H1 (cell line): ENCODE measurements around the gene RNU7-1. TPM values are rescaled to one million over a fixed set of nuclear protein-coding genes. Genes with fewer than 3 reads are reported as not detected.

Experiments
- CTCF ChIA-PET: fragments of 300-600 bp; sonication (Branson Sonifier 250); formaldehyde crosslinking; loops from one replicate; lab custom pipeline; 2021; ENCODE audit not compliant: partially characterized antibody; lab: Charles Lee
- POLR2A ChIA-PET: fragments of 300-600 bp; sonication (Branson Sonifier 250); formaldehyde crosslinking; loops from one replicate; lab custom pipeline; 2021; ENCODE audit warnings: inconsistent platforms; ENCODE audit not compliant: partially characterized antibody; lab: Charles Lee
- DNase-seq, 2 experiments: peaks; one replicate each; pipeline versions ENCODE4 v3.0.0 to v3.0.0-alpha.2; 2010 to 2022; ENCODE audit warnings: low spot score in 2 of 2, low read depth in 1 of 2, mixed read lengths in 1 of 2
- FAIRE-seq: peaks from 2 replicates; lab custom pipeline; 2011; peaks lifted over from hg19 to GRCh38; lab: Jason Lieb, UNC
- H2AFZ ChIP-seq: 2 replicates; pipeline ENCODE4 v1.8.1; 2012; ENCODE audit warnings: low read length, inconsistent platforms
- H2AK5ac ChIP-seq: 2 replicates; pipeline ENCODE4 v1.6.1; 2013; ENCODE audit warnings: low read depth, low read length
- H2BK120ac ChIP-seq: replicated peaks from 2 replicates; pipeline ENCODE3; 2013; ENCODE audit warnings: low read depth, low read length, inconsistent platforms
- H2BK12ac ChIP-seq: 2 replicates; pipeline ENCODE4 v1.6.1; 2013; ENCODE audit warnings: low read depth, low read length
- H2BK15ac ChIP-seq: 2 replicates; pipeline ENCODE4 v1.6.1; 2013; ENCODE audit warnings: low read length
- H2BK20ac ChIP-seq: 2 replicates; pipeline ENCODE4 v1.6.1; 2013; ENCODE audit warnings: low read length
- H2BK5ac ChIP-seq: 2 replicates; pipeline ENCODE4 v1.6.1; 2013; ENCODE audit warnings: low read depth, low read length
- H3K14ac ChIP-seq: 2 replicates; pipeline ENCODE4 v1.6.1; 2013; ENCODE audit warnings: inconsistent platforms; ENCODE audit not compliant: insufficient read length
- H3K18ac ChIP-seq: 2 replicates; pipeline ENCODE4 v1.6.1; 2013; ENCODE audit warnings: low read length; ENCODE audit errors: extremely low read depth
- H3K23ac ChIP-seq: 2 replicates; pipeline ENCODE4 v1.6.1; 2013; ENCODE audit warnings: inconsistent platforms; ENCODE audit not compliant: insufficient read length
- H3K23me2 ChIP-seq: 2 replicates; pipeline ENCODE4 v1.6.1; 2013; ENCODE audit warnings: low read depth, low read length
- H3K27ac ChIP-seq: 2 replicates; pipeline ENCODE4 v1.6.1; 2011; ENCODE audit warnings: low read depth, low read length, inconsistent platforms
- H3K27me3 ChIP-seq, 4 experiments: replicated peaks in 1 of 4; 1 replicate in 1 of 4; 2 replicates in 3 of 4; pipeline versions ENCODE4 v1.6.1 to v1.8.1; 2011 to 2013; ENCODE audit warnings: low read length in 3 of 4, mild to moderate bottlenecking in 3 of 4, inconsistent platforms in 2 of 4, mixed read lengths in 2 of 4, moderate library complexity in 1 of 4; ENCODE audit not compliant: control insufficient read depth in 3 of 4, insufficient read depth in 3 of 4; ENCODE audit errors: extremely low read depth in 1 of 4
- H3K36me3 ChIP-seq, 4 experiments: 2 replicates each; pipeline versions ENCODE4 v1.6.1 to v1.8.1; 2011 to 2013; ENCODE audit warnings: mild to moderate bottlenecking in 4 of 4, low read length in 3 of 4, moderate library complexity in 2 of 4, control low read depth in 1 of 4, inconsistent platforms in 1 of 4; ENCODE audit not compliant: insufficient read depth in 4 of 4, control insufficient read depth in 2 of 4
- H3K4ac ChIP-seq: replicated peaks from 2 replicates; pipeline ENCODE3; 2013; ENCODE audit warnings: low read length, low read depth, mixed read lengths, inconsistent platforms; ENCODE audit not compliant: insufficient read length
- H3K4me1 ChIP-seq, 4 experiments: replicated peaks in 1 of 4; 1 replicate in 1 of 4; 2 replicates in 3 of 4; pipeline versions ENCODE4 v1.6.1 to v1.8.1; 2011 to 2013; ENCODE audit warnings: low read length in 3 of 4, inconsistent platforms in 2 of 4, mixed read lengths in 1 of 4; ENCODE audit not compliant: insufficient read depth in 4 of 4, control insufficient read depth in 3 of 4
- H3K4me2 ChIP-seq, 2 experiments: 2 replicates each; pipeline versions ENCODE4 v1.6.1 to v1.8.1; 2011 to 2013; ENCODE audit warnings: low read depth in 2 of 2, low read length in 2 of 2, control low read depth in 1 of 2, inconsistent platforms in 1 of 2, mild to moderate bottlenecking in 1 of 2; ENCODE audit not compliant: insufficient read depth in 1 of 2
- H3K4me3 ChIP-seq, 4 experiments: fragments of 200-600, 300-600 bp in 1 of 4; sonication (generic), shearing (Covaris generic), sonication (Bioruptor Twin) in 1 of 4; 2 replicates each; pipeline versions ENCODE4 v1.5.1 to v1.8.1; 2011 to 2016; ENCODE audit warnings: low read length in 4 of 4, low read depth in 3 of 4, control low read depth in 2 of 4, inconsistent platforms in 2 of 4, mild to moderate bottlenecking in 2 of 4, mixed read lengths in 1 of 4, moderate library complexity in 1 of 4; ENCODE audit not compliant: insufficient read depth in 2 of 4; ENCODE audit errors: extremely low read depth in 1 of 4
- H3K56ac ChIP-seq: replicated peaks from 2 replicates; pipeline ENCODE3; 2013; ENCODE audit warnings: low read depth, mild to moderate bottlenecking, mixed read lengths, low read length, inconsistent platforms; ENCODE audit not compliant: insufficient read length
- H3K79me1 ChIP-seq: 2 replicates; pipeline ENCODE4 v1.6.1; 2013; ENCODE audit warnings: low read depth, low read length, control low read depth
- H3K79me2 ChIP-seq, 2 experiments: 2 replicates each; pipeline versions ENCODE4 v1.6.1 to v1.8.1; 2012 to 2013; ENCODE audit warnings: low read length in 2 of 2, mild to moderate bottlenecking in 2 of 2, inconsistent platforms in 1 of 2; ENCODE audit not compliant: insufficient read depth in 2 of 2, control insufficient read depth in 1 of 2
- H3K9ac ChIP-seq, 4 experiments: replicated peaks in 1 of 4; 1 replicate in 1 of 4; 2 replicates in 3 of 4; pipeline versions ENCODE4 v1.6.1 to v1.8.1; 2011 to 2013; ENCODE audit warnings: low read depth in 3 of 4, low read length in 3 of 4, control low read depth in 2 of 4, mild to moderate bottlenecking in 2 of 4, moderate library complexity in 2 of 4, inconsistent platforms in 1 of 4; ENCODE audit errors: extremely low read depth in 1 of 4
- H3K9me3 ChIP-seq, 2 experiments: 2 replicates each; pipeline versions ENCODE4 v1.6.1 to v1.8.1; 2012 to 2013; ENCODE audit warnings: mild to moderate bottlenecking in 2 of 2, moderate library complexity in 2 of 2, control low read depth in 1 of 2, inconsistent platforms in 1 of 2, low read depth in 1 of 2, low read length in 1 of 2, mixed read lengths in 1 of 2; ENCODE audit not compliant: insufficient read depth in 2 of 2
- H4K20me1 ChIP-seq, 2 experiments: replicated peaks in 1 of 2; 2 replicates each; pipeline versions ENCODE3 to v1.8.1; 2011 to 2013; ENCODE audit warnings: inconsistent platforms in 2 of 2, low read length in 2 of 2, mild to moderate bottlenecking in 1 of 2; ENCODE audit not compliant: insufficient read depth in 2 of 2, control insufficient read depth in 1 of 2
- H4K5ac ChIP-seq: 2 replicates; pipeline ENCODE4 v1.6.1; 2013; ENCODE audit warnings: low read length, low read depth, mixed read lengths, inconsistent platforms; ENCODE audit not compliant: insufficient read length
- H4K8ac ChIP-seq: 2 replicates; pipeline ENCODE4 v1.8.0; 2013; ENCODE audit warnings: mild to moderate bottlenecking, moderate library complexity, low read length, inconsistent platforms; ENCODE audit not compliant: insufficient read depth; ENCODE audit errors: extremely low read depth
- H4K91ac ChIP-seq: replicated peaks from 2 replicates; pipeline ENCODE3; 2013; ENCODE audit warnings: low read length, mixed read lengths, inconsistent platforms; ENCODE audit not compliant: insufficient read length
- E2F6 ChIP-seq: IDR thresholded peaks from 2 replicates; pipeline ENCODE4 v1.6.1; 2012; ENCODE audit warnings: inconsistent platforms
- KDM5A ChIP-seq: fragments of 200-600 bp; IDR thresholded peaks from 2 replicates; pipeline ENCODE4 v1.7.1; 2012; ENCODE audit warnings: mild to moderate bottlenecking, low read length, inconsistent platforms, mixed read lengths
- PHF8 ChIP-seq: fragments of 200-600 bp; sonication (generic); conservative IDR thresholded peaks from 2 replicates; pipeline ENCODE4 v1.7.1; 2012; ENCODE audit warnings: low read depth, mild to moderate bottlenecking, inconsistent platforms, low read length, moderate library complexity
- POU5F1 ChIP-seq: IDR thresholded peaks from 2 replicates; pipeline ENCODE4 v1.6.1; 2011; ENCODE audit warnings: low read depth, mild to moderate bottlenecking, low read length, moderate library complexity
- TAF1 ChIP-seq: IDR thresholded peaks from 2 replicates; pipeline ENCODE4 v1.6.1; 2011; ENCODE audit warnings: mild to moderate bottlenecking, low read depth, low read length
- TEAD4 ChIP-seq: IDR thresholded peaks from 2 replicates; pipeline ENCODE4 v1.6.1; 2012; ENCODE audit warnings: low read depth, low read length, inconsistent platforms, mixed read lengths
- WGBS, 2 experiments: shearing (Covaris generic) in 1 of 2; methylation state at CpG; one replicate each; pipeline versions ENCODE4 v1.1.6 to v1.1.7; 2013 to 2015; ENCODE audit warnings: low lambda C conversion rate in 2 of 2, mixed read lengths in 2 of 2, inconsistent platforms in 1 of 2, low coverage in 1 of 2, missing lambda C conversion rate in 1 of 2; ENCODE audit not compliant: insufficient replicate concordance in 2 of 2, insufficient coverage in 1 of 2, insufficient read length in 1 of 2; ENCODE audit errors: extremely low coverage in 1 of 2, missing lambda C conversion rate in 1 of 2; 5-methylcytosine and 5-hydroxymethylcytosine counted together
- polyA plus RNA-seq, 7 experiments: library from polyadenylated mRNA; depleted of rRNA in 3 of 7; stranded (reverse) in 5 of 7; unstranded in 2 of 7; fragments of >200 nt in 5 of 7; fragments of 200-250 nt in 2 of 7; gene quantifications; 1 replicate in 5 of 7; 2 replicates in 1 of 7; 4 replicates in 1 of 7; pipeline versions ENCODE4 v1.2.1 to v1.2.3, GENCODE V29; 2011 to 2013; ENCODE audit warnings: missing spikeins in 2 of 7, mixed read lengths in 2 of 7
- total RNA-seq: library from RNA; stranded (reverse); fragmentation: NEBNext Ultra II Directional; extraction: Animal tissue kit (Norgen Biotek cat#: 25700); gene quantifications from 2 replicates; pipeline ENCODE4 v1.2.1, GENCODE V29; 2021

Gene RNU7-1
- total and polyA plus RNA-seq, 2 of the 8 experiments (the other 6 are each of a cell fraction or from before 2014, with no cell fraction given) = not detected

GRCh38 chr12:6957741-6958608 is 14.4 kb downstream of the RNU7-1 start:
- Histone ChIP-seq H3K79me1 (no peaks in the 10 kb centered on the region), H3K4me1 (peaks cover 3 to 26% (median 22%) of the 10 kb centered on the region in 4 experiments), H2BK15ac (no peak overlapping the region), H3K56ac (no peak overlapping the region), H3K27ac (no peak overlapping the region), H2AK5ac (peak overlapping the region; percentile 46; the same call in 1 of the 2 replicates), H4K8ac (no peak overlapping the region; the same call in 1 of the 2 replicates), H3K9ac (no peak overlapping the region), H3K18ac (no peak overlapping the region), H3K23ac (no peak overlapping the region), H3K79me2 (peaks cover 0 to 2% of the 10 kb centered on the region in 2 experiments; a peak in 1 of 4 replicates), H3K27me3 (no peaks in the 10 kb centered on the region), H2BK12ac (no peak overlapping the region), H3K4me3 (no peak overlapping the region), H2AFZ (no peak overlapping the region), H3K9me3 (no peaks in the 10 kb centered on the region), H2BK120ac (no peak overlapping the region), H3K4ac (no peak overlapping the region), H3K36me3 (no peaks in the 10 kb centered on the region), H4K5ac (no peak overlapping the region), H3K4me2 (no peak overlapping the region), H3K23me2 (peaks cover 7% of the 10 kb centered on the region; the same call in 1 of the 2 replicates), H2BK20ac (no peak overlapping the region), H3K14ac (no peak overlapping the region), H2BK5ac (no peak overlapping the region; the same call in 1 of the 2 replicates), H4K91ac (no peak overlapping the region), H4K20me1 (no peaks in the 10 kb centered on the region)
- DNase-seq = no peak
- WGBS, 2 experiments = 88% methylated on average over 28 of the region's 28 CpGs; no CpG with 5 or more reads in 1 of the 2 experiments
- CTCF ChIA-PET = interaction anchor here (0.8 to 12.2 kb wide), 7 partner anchors 11 to 152 kb away, joined by 3 to 277 read pairs (median 4); partner anchors contain the start of genes C12orf57 and RNU7-1
- POLR2A ChIA-PET = interaction anchor here (0.9 to 44.0 kb wide), 4 partner anchors 11 to 150 kb away, joined by 5 to 1596 read pairs (median 842); partner anchors contain the start of genes ATN1, C12orf57, EMG1 and PHB2
- no peak for FAIRE-seq
- TF ChIP-seq TAF1 = no peak
- TF ChIP-seq PHF8 = no peak
- no peak for TF ChIP-seq POU5F1
- no peak for TF ChIP-seq TEAD4
- no peak for TF ChIP-seq KDM5A
- TF ChIP-seq E2F6 = no peak
